Calu3 (cell line): Measurements from ENCODE around the gene GTF2A1. TPM values are rescaled to one million over a fixed set of nuclear protein-coding genes. Genes with fewer than 3 reads are reported as not detected.

Experiments used
- BruUV-seq: library from RNA; stranded (reverse); fragments of 400-500 nt; replicated peaks from 2 replicates; lab custom pipeline; 2021; lab: Mats Ljungman, UMichigan
- CTCF ChIA-PET: fragments of 300-600 bp; sonication (Branson Sonifier 250); formaldehyde crosslinking; loops from one replicate; lab custom pipeline; 2022; ENCODE audit warnings: antibody characterized with exemption; lab: Charles Lee
- DNase-seq: peaks from one replicate; pipeline ENCODE4 v3.0.0; 2022
- H3K27ac Mint-ChIP-seq: one replicate; pipeline ENCODE4 v1.8.0; 2022; ENCODE audit warnings: mixed read lengths; ENCODE audit not compliant: unreplicated experiment
- H3K27me3 Mint-ChIP-seq: one replicate; pipeline ENCODE4 v1.8.0; 2022; ENCODE audit warnings: mixed read lengths; ENCODE audit not compliant: unreplicated experiment
- H3K36me3 Mint-ChIP-seq: one replicate; pipeline ENCODE4 v1.8.0; 2022; ENCODE audit warnings: mild to moderate bottlenecking, moderate library complexity, mixed read lengths; ENCODE audit not compliant: insufficient read depth, unreplicated experiment
- H3K4me1 Mint-ChIP-seq: one replicate; pipeline ENCODE4 v1.8.0; 2022; ENCODE audit warnings: mild to moderate bottlenecking, low read depth, mixed read lengths; ENCODE audit not compliant: unreplicated experiment
- H3K4me3 Mint-ChIP-seq: one replicate; pipeline ENCODE4 v1.8.0; 2022; ENCODE audit warnings: mild to moderate bottlenecking, low read depth, moderate library complexity, mixed read lengths; ENCODE audit not compliant: unreplicated experiment
- H3K9me3 Mint-ChIP-seq: one replicate; pipeline ENCODE4 v1.8.0; 2022; ENCODE audit warnings: low read depth, mixed read lengths; ENCODE audit not compliant: unreplicated experiment
- intact Hi-C: fragments of 100-400 bp; cut with micrococcal nuclease; formaldehyde crosslinking; loops from one replicate; pipeline ENCODE4 v1.10.0; 2022; ENCODE audit not compliant: unreplicated experiment
- total RNA-seq: library from RNA; stranded (reverse); gene quantifications from 2 replicates; pipeline ENCODE4 v1.2.3, GENCODE V29; 2022
- TF ChIP-seq, protein P1 (sequence below): fragments of 200-600 bp; IDR thresholded peaks from one replicate; pipeline ENCODE4 v1.8.0; 2022; ENCODE audit warnings: antibody characterized with exemption; ENCODE audit not compliant: unreplicated experiment

GTF2A1 gene
- total RNA-seq, 1 experiment from 2014 or later, result 45.6 TPM

DNA sequence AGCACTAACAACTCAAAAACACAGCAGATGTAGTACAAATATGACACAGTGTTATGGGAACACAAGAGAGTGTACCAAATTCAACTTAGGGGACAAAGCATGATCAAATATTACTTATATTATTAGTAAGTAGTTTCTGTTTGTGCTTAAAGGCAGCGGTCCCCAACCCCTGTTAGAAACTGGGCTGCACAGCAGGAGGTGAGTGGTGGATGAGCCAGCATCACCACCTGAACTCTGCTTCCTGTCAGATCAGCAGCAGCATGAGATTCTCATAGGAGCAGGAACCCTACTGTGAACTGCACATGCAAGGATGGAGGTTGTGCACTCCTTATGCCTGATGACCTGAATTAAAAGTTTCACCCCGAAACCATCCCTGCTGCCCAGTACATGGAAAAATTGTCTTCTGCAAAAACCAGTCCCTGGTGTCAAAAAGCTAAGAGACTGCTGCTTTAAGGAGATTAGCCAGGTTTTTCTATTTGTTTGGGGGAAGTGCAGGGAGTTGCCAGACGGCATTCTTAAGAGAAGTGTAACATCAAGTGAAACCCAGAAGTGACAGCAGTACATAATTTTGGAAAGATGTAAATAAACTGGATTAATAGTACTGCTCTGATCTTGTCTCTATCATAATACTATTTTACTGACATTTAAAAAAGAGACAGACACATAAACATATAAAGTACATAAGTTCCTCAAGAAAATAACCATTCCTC is 26.7 kb downstream of the GTF2A1 start:
- Mint-ChIP-seq H3K36me3 (peaks cover 27% of the 10 kb centered on the region), H3K27me3 (no peaks in the 10 kb centered on the region), H3K4me3 (no peak overlapping the region), H3K9me3 (no peaks in the 10 kb centered on the region), H3K4me1 (peaks cover 5% of the 10 kb centered on the region), H3K27ac (no peak overlapping the region)
- TF ChIP-seq, protein P1, sequence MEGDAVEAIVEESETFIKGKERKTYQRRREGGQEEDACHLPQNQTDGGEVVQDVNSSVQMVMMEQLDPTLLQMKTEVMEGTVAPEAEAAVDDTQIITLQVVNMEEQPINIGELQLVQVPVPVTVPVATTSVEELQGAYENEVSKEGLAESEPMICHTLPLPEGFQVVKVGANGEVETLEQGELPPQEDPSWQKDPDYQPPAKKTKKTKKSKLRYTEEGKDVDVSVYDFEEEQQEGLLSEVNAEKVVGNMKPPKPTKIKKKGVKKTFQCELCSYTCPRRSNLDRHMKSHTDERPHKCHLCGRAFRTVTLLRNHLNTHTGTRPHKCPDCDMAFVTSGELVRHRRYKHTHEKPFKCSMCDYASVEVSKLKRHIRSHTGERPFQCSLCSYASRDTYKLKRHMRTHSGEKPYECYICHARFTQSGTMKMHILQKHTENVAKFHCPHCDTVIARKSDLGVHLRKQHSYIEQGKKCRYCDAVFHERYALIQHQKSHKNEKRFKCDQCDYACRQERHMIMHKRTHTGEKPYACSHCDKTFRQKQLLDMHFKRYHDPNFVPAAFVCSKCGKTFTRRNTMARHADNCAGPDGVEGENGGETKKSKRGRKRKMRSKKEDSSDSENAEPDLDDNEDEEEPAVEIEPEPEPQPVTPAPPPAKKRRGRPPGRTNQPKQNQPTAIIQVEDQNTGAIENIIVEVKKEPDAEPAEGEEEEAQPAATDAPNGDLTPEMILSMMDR, result no peak
- BruUV-seq, result no TSS peak
- no peak for DNase-seq
- CTCF ChIA-PET, result no interaction called here
- intact Hi-C loops, result no loop called here

DNA sequence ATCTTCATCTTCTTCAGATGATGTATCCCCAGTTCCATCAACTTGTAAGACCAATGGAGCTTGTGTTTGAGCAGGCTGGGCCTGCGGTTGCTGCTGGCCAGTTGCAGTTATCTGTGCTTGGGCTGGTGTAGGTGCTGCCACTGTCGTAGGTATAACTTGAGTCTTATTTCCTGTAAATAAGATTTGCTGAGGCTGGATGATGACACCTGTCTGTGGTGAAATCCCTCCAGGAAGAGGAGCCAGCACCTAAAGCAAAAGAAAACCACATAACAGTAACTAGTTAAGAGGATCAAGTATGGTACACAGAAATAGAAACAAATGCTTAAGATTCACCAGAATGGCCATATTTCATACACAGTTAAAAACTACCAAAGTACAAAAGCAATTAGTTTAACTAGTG is 28.2 kb downstream of the GTF2A1 start:
- no peak overlapping the region for H3K4me3 Mint-ChIP-seq
- no peaks in the 10 kb centered on the region for H3K4me1 Mint-ChIP-seq
- H3K9me3 Mint-ChIP-seq, result no peaks in the 10 kb centered on the region
- BruUV-seq, result no TSS peak
- TF ChIP-seq, protein P1, result no peak
- no peaks in the 10 kb centered on the region for H3K27me3 Mint-ChIP-seq
- no peak overlapping the region for H3K27ac Mint-ChIP-seq
- CTCF ChIA-PET, result no interaction called here
- peaks cover 27% of the 10 kb centered on the region for H3K36me3 Mint-ChIP-seq
- intact Hi-C loops, result no loop called here
- no peak for DNase-seq

DNA sequence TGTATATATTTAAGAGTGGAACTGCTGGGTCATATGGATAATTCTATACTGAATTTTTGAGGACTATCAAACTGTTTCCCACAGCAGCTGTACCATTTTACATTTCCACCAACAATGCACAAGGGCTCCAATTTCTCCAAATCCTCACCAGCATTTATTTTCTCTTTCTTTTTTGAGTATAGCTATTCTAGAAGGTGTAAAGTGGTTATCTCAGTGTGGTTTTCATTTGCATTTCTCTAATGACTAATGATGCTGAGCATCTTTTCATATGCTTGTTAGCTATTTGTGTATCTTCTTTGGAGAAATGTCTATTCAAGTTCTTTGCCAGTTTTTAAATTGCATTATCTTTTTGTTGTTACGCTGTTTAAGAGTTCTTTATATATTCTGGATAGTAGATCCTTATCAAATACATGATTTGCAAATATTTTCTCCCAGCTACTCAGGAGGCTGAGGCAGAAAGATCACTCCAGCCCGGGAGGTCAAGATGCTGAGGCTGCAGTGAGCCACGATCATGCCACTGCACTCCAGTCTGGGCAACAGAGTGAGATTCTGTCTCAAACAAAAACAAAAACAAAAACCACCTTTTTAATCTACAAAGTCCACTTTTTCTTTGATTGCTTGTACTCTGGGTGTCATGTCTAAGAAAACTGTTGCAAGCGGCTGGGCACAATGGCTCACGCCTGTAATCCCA is 32.8 kb downstream of the GTF2A1 start:
- Mint-ChIP-seq H3K27ac (no peak overlapping the region), H3K4me1 (peaks cover 1% of the 10 kb centered on the region), H3K4me3 (no peak overlapping the region), H3K27me3 (no peaks in the 10 kb centered on the region), H3K36me3 (peaks cover 11% of the 10 kb centered on the region), H3K9me3 (no peaks in the 10 kb centered on the region)
- no peak for DNase-seq
- no TSS peak for BruUV-seq
- intact Hi-C loops, result no loop called here
- TF ChIP-seq, protein P1, result no peak
- CTCF ChIA-PET, result no interaction called here

DNA sequence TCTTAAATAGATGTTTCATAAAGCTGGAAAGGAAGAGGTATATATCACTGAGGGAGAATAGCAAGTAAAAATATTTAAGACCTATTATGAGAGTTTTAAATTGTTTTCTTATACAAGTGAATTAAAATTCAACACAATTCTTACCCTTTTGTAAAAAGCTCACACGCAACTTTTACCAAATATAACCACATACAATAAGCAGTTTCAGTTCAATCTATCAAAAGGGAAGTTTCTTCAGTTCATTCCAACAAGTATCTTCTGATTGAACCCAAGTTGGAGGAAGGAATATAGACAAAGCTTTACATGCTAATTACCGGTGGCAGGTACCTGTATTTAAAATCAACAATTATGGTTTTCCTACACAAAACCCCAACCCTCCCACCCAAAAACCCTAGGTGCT is 41.1 kb downstream of the GTF2A1 start:
- no peak for DNase-seq
- no peak overlapping the region for H3K27ac Mint-ChIP-seq
- no peak overlapping the region for H3K4me3 Mint-ChIP-seq
- no TSS peak for BruUV-seq
- peaks cover 8% of the 10 kb centered on the region for H3K36me3 Mint-ChIP-seq
- no peaks in the 10 kb centered on the region for H3K9me3 Mint-ChIP-seq
- TF ChIP-seq, protein P1, result no peak
- H3K4me1 Mint-ChIP-seq, result peaks cover 12% of the 10 kb centered on the region
- intact Hi-C loops, result no loop called here
- no peaks in the 10 kb centered on the region for H3K27me3 Mint-ChIP-seq
- CTCF ChIA-PET, result interaction anchor here (0.6 kb wide), 2 partner anchors 16 to 118 kb away, joined by 3 read pairs; no protein-coding TSS in a partner anchor
